ENCODE measurements around the gene PGGHG. TPM values are rescaled to one million over a fixed set of nuclear protein-coding genes. Genes with fewer than 3 reads are reported as not detected.
A peak's percentile ranks its signal among the peaks of the same experiment; 100 is the strongest.

PGGHG gene
- total RNA-seq: 100 to 1,000 TPM in 1 of 2 experiments, 10 to 100 TPM in 1; 99.6 to 101 TPM

DNA sequence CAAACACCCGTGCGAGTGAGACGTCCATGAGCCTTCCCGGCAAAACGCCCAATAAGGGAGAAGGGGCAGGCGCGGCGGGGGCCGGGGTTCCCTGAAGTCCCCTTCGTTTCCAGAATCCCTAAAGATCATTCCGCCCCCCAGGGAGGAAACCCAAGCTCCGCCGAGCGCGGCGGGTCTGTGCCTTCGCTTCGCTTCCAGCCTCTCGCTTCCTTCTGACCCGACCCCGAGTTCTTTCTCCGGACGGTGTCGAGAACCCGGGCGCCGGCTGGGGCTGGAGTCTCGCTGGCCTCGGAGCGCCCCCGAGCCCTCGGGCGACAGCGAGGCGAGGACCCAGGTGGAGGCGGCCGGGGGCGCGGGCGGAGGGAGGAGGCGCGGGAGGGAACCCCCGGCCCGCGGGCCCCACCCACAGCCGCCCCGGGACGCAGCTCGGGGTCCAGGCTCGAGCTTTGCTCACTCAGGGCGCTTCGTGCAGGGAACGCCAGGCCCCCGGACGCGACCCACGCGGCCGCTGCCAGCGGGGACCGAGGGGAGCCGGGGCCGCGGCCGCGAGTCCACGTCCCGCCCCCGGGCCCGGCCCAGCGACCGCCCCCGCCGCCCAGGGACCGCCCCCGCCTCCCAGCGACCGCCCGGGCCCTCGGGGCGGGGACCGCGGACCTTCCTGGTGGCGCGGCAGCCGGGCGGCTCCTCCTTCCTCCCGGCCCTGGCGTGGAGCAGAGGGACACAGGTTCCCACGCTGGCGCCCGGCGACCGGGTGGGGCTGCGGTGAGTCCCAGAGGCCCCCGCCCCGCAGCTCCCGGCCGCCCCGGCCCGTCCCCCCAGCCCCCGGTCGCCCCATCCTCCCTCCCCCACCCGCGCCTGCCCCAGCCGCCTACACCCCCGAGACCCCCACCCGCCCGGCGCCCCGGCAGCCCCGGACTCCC lies at the start of gene PGGHG:
Gene PGGHG, plus strand, starts transcription at position 649 of the 920 bp plus-strand sequence. CDS start 691 bp downstream, outside the sequence.
- Mint-ChIP-seq H3K27ac (peak within 1 kb of the TSS; percentile 97), H3K27me3 (ENCODE audit: low read depth) (peaks cover 2% of the 10 kb centered on the region), H3K4me1 (ENCODE audit: low read depth) (peaks cover 36% of the 10 kb centered on the region), H3K36me3 (ENCODE audit: low read depth) (peaks cover 19% of the 10 kb centered on the region), H3K4me3 (peak within 1 kb of the TSS; percentile 98), H3K9me3 (no peaks in the 10 kb centered on the region)
- peak; percentile 54 for DNase-seq
- intact Hi-C loops (cut with micrococcal nuclease): loop anchor here (1.0 to 5.0 kb wide), 3 partner anchors 7 to 81 kb away; partner anchors contain the start of genes BET1L and RIC8A
- CTCF ChIA-PET: interaction anchor here (0.7 to 4.2 kb wide), 3 partner anchors 16 to 38 kb away, joined by 3 to 12 read pairs (median 10); no protein-coding TSS in a partner anchor

DNA sequence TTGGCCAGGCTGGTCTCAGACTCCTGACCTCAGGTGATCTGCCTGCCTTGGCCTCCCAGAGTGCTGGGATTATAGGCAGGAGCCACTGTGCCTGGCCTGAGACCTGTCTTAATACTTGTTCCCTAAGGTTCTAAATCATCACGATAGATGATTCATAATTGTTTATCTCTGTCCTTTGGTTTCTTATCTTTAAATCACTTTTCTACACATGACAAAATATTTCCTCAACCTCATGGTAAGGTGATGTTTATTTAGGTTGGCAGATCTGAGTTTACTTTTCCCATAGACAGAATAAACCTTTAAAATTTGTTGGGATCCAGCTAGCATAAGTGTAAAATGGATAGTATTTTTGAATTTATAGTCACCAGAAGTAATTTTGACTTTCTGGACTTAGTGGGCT lies 48.6 kb upstream of the PGGHG start:
- H3K36me3 Mint-ChIP-seq (ENCODE audit: low read depth): peaks cover 40% of the 10 kb centered on the region

DNA sequence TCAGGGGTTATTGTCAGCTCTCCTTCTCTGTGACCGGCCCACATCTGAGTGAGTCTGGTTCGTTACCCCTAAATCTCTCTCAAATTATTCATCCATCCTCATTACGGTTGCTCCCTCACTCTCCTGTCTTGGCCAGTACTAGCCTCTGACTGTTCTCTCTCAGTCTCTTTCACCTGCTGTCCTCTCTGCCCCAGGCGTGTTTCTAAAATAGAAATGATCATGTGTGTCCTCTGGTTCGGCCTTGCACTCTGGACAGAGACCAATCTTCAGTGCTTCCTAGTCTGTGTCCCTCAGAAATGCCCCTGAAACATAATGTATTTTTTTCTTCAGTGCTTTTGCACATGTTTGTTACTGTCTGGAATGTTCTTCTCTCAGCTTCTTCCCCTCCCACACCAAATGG lies 47.3 kb upstream of the PGGHG start:
- peaks cover 53% of the 10 kb centered on the region for H3K36me3 Mint-ChIP-seq (ENCODE audit: low read depth)
- H3K4me1 Mint-ChIP-seq (ENCODE audit: low read depth): peaks cover 47% of the 10 kb centered on the region
- peak overlapping the region; percentile 10 for H3K27ac Mint-ChIP-seq
- intact Hi-C loops (cut with micrococcal nuclease): loop anchor here (1.0 kb wide), 1 partner anchor 10 kb away; no protein-coding TSS in a partner anchor
- no peaks in the 10 kb centered on the region for H3K27me3 Mint-ChIP-seq (ENCODE audit: low read depth)
- H3K9me3 Mint-ChIP-seq: no peaks in the 10 kb centered on the region
- no peak overlapping the region for H3K4me3 Mint-ChIP-seq
- DNase-seq: no peak
- CTCF ChIA-PET: interaction anchor here (1.3 to 1.7 kb wide), 2 partner anchors 9 to 10 kb away, joined by 4 to 8 read pairs; no protein-coding TSS in a partner anchor

More for the DNA sequence above, 48.6 kb upstream of the PGGHG start:
- intact Hi-C loops (cut with micrococcal nuclease): no loop called here
- peak overlapping the region; percentile 54 for H3K27ac Mint-ChIP-seq
- no peak for DNase-seq
- CTCF ChIA-PET: interaction anchor here (1.1 to 1.4 kb wide), 2 partner anchors 10 to 11 kb away, joined by 3 to 6 read pairs; no protein-coding TSS in a partner anchor
- H3K4me3 Mint-ChIP-seq: no peak overlapping the region
- peaks cover 51% of the 10 kb centered on the region for H3K4me1 Mint-ChIP-seq (ENCODE audit: low read depth)
- no peaks in the 10 kb centered on the region for H3K9me3 Mint-ChIP-seq
- H3K27me3 Mint-ChIP-seq (ENCODE audit: low read depth): no peaks in the 10 kb centered on the region

DNA sequence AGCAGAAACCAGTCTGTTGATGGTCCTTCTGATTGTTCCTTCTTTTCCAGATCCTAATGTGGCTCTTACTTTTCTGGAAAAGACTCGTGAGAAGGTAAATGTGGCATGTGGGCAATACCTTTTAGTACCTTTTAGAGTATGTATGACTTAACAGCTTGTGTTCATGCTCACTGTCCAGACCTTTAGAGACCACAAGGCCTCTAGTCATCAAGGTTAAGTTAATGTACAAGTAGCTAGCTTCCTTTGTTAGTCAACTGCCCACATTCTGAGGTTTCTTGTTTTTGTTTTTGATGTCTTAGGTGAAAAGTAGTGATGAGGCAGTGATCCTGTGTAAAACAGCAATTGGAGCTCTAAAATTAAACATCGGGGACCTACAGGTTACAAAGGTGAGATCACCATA lies 44.5 kb upstream of the PGGHG start:
- Mint-ChIP-seq H3K27ac (no peak overlapping the region), H3K27me3 (ENCODE audit: low read depth) (no peaks in the 10 kb centered on the region), H3K4me1 (ENCODE audit: low read depth) (peaks cover 36% of the 10 kb centered on the region), H3K36me3 (ENCODE audit: low read depth) (peaks cover 71% of the 10 kb centered on the region), H3K9me3 (no peaks in the 10 kb centered on the region), H3K4me3 (no peak overlapping the region)
- CTCF ChIA-PET: interaction anchor here (0.7 kb wide), 1 partner anchor 204 kb away, joined by 3 read pairs; no protein-coding TSS in a partner anchor
- intact Hi-C loops (cut with micrococcal nuclease): no loop called here
- no peak for DNase-seq

DNA sequence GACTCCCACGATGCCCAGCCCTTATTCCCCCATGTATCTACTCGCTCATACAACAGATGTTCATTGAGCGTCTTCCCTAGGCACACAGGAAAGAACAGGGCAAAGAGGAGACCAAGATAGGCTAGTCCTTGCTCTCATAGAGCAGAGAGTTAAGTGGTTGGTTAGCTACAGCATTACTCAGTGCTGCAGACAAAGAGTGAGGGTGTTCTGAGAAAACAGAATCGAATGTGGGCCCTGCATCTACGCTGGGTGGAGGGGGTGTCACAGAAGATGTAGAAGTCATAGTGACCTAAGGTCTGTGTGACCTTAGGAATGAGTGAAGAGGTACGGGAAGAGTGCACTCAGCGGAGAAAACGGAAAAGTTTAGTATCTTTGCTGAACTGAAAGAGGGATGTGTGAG lies 39.9 kb upstream of the PGGHG start:
- no peak overlapping the region for H3K4me3 Mint-ChIP-seq

DNA sequence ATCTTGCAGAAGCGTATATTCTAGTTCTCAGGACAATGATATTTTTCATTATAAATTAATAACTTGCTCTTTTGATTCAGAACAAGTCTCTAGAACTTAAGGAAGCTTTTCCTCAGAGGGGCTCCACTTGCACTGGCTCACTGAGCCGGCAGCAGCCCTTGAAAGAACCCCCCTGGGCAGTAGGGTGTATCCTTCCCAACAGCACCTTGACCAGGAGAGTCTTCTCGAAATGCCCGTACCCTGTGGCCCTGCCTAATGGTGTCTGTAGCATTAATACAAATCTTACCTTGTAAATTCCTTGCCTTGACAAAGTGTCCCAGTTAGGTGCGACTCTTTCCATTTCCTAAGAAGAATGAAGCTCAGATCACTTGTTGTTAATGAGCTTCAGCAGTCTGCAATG lies 38.7 kb upstream of the PGGHG start:
- peaks cover 56% of the 10 kb centered on the region for H3K36me3 Mint-ChIP-seq (ENCODE audit: low read depth)
- intact Hi-C loops (cut with micrococcal nuclease): loop anchor here (1.0 to 2.0 kb wide), 5 partner anchors 19 to 107 kb away; no protein-coding TSS in a partner anchor
- CTCF ChIA-PET: interaction anchor here (0.6 to 3.6 kb wide), 33 partner anchors 8 to 231 kb away, joined by 3 to 28 read pairs (median 8); partner anchors contain the start of genes BET1L, IFITM2, NLRP6 and PSMD13

More for the DNA sequence above, 39.9 kb upstream of the PGGHG start:
- CTCF ChIA-PET: interaction anchor here (1.1 to 3.6 kb wide), 6 partner anchors 12 to 114 kb away, joined by 3 to 28 read pairs (median 8); partner anchors contain the start of gene PSMD13
- no peak for DNase-seq
- Mint-ChIP-seq H3K27ac (no peak overlapping the region), H3K27me3 (ENCODE audit: low read depth) (no peaks in the 10 kb centered on the region), H3K36me3 (ENCODE audit: low read depth) (peaks cover 62% of the 10 kb centered on the region), H3K9me3 (no peaks in the 10 kb centered on the region), H3K4me1 (ENCODE audit: low read depth) (peaks cover 15% of the 10 kb centered on the region)
- intact Hi-C loops (cut with micrococcal nuclease): no loop called here

DNA sequence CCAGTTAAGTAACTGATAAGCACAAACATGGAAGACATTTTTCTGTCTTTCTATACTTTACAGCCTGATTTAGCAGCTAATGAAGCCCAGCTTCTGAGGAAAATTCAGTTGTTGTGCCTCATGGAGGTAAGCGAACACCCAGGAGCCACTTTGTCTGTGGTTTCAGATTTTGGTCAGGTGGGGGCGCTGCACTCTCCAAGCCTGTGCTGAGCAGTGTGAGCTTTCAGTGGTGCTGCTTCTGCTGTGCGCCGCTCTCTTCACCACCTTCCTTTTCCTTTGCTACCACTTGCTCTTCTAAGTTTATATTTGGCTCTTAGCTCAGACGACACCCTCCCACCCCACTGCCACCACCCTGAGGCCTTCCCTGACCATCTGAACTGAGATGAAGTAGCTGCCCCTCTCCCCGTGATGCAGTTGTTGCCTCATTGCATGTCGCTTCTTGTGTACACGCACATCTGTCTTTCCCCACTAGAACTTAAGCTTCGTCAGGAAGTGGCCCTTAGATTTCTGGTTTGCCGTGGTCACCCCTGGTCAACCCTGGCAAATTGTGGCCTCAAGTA lies 38.1 kb upstream of the PGGHG start:
- Mint-ChIP-seq H3K4me1 (ENCODE audit: low read depth) (peaks cover 13% of the 10 kb centered on the region), H3K27ac (peak overlapping the region; percentile 81), H3K27me3 (ENCODE audit: low read depth) (no peaks in the 10 kb centered on the region), H3K9me3 (no peaks in the 10 kb centered on the region), H3K4me3 (no peak overlapping the region), H3K36me3 (ENCODE audit: low read depth) (peaks cover 50% of the 10 kb centered on the region)
- peak; percentile 93 for DNase-seq
- intact Hi-C loops (cut with micrococcal nuclease): loop anchor here (1.0 to 2.0 kb wide), 6 partner anchors 9 to 106 kb away; no protein-coding TSS in a partner anchor
- CTCF ChIA-PET: interaction anchor here (0.7 to 3.6 kb wide), 34 partner anchors 9 to 231 kb away, joined by 3 to 28 read pairs (median 8); partner anchors contain the start of genes BET1L, IFITM2, IFITM5 and NLRP6

More for the DNA sequence above, 38.7 kb upstream of the PGGHG start:
- peaks cover 13% of the 10 kb centered on the region for H3K4me1 Mint-ChIP-seq (ENCODE audit: low read depth)
- H3K4me3 Mint-ChIP-seq: no peak overlapping the region
- no peak for DNase-seq
- no peaks in the 10 kb centered on the region for H3K9me3 Mint-ChIP-seq
- H3K27me3 Mint-ChIP-seq (ENCODE audit: low read depth): no peaks in the 10 kb centered on the region
- H3K27ac Mint-ChIP-seq: peak overlapping the region; percentile 81

DNA sequence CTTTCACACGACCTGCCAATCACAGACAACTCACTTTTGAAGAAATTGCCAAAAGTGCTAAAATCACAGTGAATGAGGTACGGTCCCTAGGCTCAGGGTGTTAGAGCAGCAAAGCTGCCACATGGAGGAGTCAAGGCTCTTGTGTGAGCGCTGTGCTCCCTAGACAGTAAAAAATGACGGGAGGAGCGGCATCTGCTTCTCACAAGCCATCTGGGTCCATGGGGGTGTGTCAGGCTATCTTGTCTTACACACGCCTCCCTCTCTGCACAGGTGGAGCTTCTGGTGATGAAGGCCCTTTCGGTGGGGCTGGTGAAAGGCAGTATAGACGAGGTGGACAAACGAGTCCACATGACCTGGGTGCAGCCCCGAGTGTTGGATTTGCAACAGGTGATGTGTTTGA lies 37.4 kb upstream of the PGGHG start:
- intact Hi-C loops (cut with micrococcal nuclease): loop anchor here (1.0 to 2.0 kb wide), 4 partner anchors 9 to 105 kb away; no protein-coding TSS in a partner anchor
- CTCF ChIA-PET: interaction anchor here (0.9 to 3.6 kb wide), 29 partner anchors 9 to 198 kb away, joined by 3 to 28 read pairs (median 8); partner anchors contain the start of genes BET1L, IFITM2, IFITM5 and NLRP6
- no peaks in the 10 kb centered on the region for H3K27me3 Mint-ChIP-seq (ENCODE audit: low read depth)
- no peaks in the 10 kb centered on the region for H3K9me3 Mint-ChIP-seq
- H3K4me3 Mint-ChIP-seq: no peak overlapping the region
- peaks cover 43% of the 10 kb centered on the region for H3K36me3 Mint-ChIP-seq (ENCODE audit: low read depth)
- H3K4me1 Mint-ChIP-seq (ENCODE audit: low read depth): peaks cover 13% of the 10 kb centered on the region
- no peak for DNase-seq
- no peak overlapping the region for H3K27ac Mint-ChIP-seq

DNA sequence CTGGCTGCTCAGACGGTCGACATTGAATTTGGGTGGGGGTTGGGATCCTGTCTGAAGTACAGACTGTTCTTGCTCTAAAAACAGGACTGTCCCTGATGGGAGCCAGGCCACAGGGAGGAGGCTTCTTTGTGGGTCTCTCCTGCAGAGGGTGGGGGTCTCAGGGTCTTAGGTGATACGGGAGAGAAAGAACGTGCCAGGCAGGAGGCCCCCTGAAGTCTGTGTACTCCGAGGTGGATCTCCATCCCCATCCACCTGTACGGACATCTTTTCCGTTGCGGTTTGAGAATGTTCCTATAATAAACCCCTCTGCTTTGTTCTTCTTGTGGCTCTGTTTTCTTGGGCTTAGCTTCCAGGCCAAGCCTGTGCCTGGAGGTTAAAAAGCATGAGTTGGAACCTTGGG lies 36.3 kb upstream of the PGGHG start:
- no peaks in the 10 kb centered on the region for H3K27me3 Mint-ChIP-seq (ENCODE audit: low read depth)
- no peak overlapping the region for H3K4me3 Mint-ChIP-seq
- no peak for DNase-seq
- intact Hi-C loops (cut with micrococcal nuclease): no loop called here
- CTCF ChIA-PET: interaction anchor here (1.1 to 3.6 kb wide), 5 partner anchors 9 to 111 kb away, joined by 3 to 25 read pairs (median 8); no protein-coding TSS in a partner anchor
- H3K9me3 Mint-ChIP-seq: no peaks in the 10 kb centered on the region
- peaks cover 34% of the 10 kb centered on the region for H3K36me3 Mint-ChIP-seq (ENCODE audit: low read depth)
- H3K27ac Mint-ChIP-seq: no peak overlapping the region
- peaks cover 13% of the 10 kb centered on the region for H3K4me1 Mint-ChIP-seq (ENCODE audit: low read depth)

DNA sequence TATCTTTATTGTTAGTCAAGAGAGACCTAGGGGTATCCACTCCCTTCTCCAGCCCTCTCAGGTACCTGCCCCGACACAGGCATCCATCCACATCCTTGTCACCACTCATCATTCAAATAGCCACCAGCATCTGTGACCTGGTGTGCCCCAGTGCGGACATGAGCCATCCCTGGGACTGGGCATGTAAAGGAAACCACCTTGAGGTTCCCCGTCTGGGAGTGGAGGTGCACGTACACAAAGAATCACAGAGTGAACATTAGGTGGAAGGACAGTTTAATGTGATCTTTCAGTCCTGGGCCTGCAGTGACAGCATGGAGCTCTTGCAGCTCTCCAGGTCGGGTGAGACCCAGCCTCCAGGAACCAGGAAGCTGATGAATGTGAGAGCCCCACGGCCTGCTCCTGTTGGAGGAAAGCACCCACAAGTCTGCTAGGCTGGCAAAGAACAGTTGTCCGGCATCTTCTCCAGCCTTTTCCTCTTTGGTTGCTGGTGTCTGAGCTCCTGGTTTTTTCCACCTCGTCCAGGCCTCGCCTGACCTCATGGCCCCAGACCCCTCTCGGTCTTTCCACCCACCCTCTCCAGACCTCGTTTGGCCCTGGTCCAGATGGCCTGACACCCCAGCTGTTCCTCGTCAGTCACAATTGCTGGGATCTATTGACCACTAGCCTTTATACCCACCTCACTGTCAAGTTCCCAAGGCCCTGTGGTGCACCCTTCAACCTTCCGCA lies 35.6 kb upstream of the PGGHG start:
- H3K36me3 Mint-ChIP-seq (ENCODE audit: low read depth): peaks cover 30% of the 10 kb centered on the region
- H3K4me3 Mint-ChIP-seq: no peak overlapping the region
- H3K27ac Mint-ChIP-seq: no peak overlapping the region

DNA sequence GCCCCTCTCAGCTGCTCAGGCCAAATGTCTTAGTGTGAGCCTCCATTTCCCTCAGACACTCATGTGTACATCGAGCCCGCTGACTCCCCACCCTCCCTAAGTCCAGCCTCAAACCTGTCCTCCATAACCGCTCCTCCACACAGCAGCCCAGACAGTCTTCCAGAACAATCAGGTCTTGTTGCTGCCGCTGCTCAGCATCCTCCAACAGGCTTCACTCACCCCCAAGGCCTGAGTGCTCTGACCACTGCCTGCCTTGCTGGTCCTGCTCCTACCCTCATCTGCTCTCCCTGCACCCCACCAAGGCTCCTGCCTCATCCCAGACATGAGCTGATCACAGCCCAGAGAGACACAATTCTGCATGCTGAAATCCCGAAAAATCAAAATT lies 35.0 kb upstream of the PGGHG start:
- CTCF ChIA-PET: interaction anchor here (0.7 to 1.1 kb wide), 3 partner anchors 7 to 57 kb away, joined by 3 to 4 read pairs (median 3); no protein-coding TSS in a partner anchor
- DNase-seq: no peak
- H3K9me3 Mint-ChIP-seq: no peaks in the 10 kb centered on the region
- H3K27ac Mint-ChIP-seq: no peak overlapping the region
- H3K4me1 Mint-ChIP-seq (ENCODE audit: low read depth): peaks cover 13% of the 10 kb centered on the region
- intact Hi-C loops (cut with micrococcal nuclease): no loop called here
- no peaks in the 10 kb centered on the region for H3K27me3 Mint-ChIP-seq (ENCODE audit: low read depth)
- H3K4me3 Mint-ChIP-seq: no peak overlapping the region
- peaks cover 26% of the 10 kb centered on the region for H3K36me3 Mint-ChIP-seq (ENCODE audit: low read depth)

More for the DNA sequence above, 35.6 kb upstream of the PGGHG start:
- Mint-ChIP-seq H3K4me1 (ENCODE audit: low read depth) (peaks cover 13% of the 10 kb centered on the region), H3K9me3 (no peaks in the 10 kb centered on the region), H3K27me3 (ENCODE audit: low read depth) (no peaks in the 10 kb centered on the region)
- CTCF ChIA-PET: interaction anchor here (0.7 to 1.1 kb wide), 3 partner anchors 8 to 56 kb away, joined by 3 to 4 read pairs (median 3); no protein-coding TSS in a partner anchor
- intact Hi-C loops (cut with micrococcal nuclease): no loop called here
- no peak for DNase-seq

Measured in activated naive CD4-positive, alpha-beta T cell treated with anti-CD3 and anti-CD28 coated beads for 36 hours (primary cell).